ENCODE results near the gene SLIT3. TPM values are rescaled to one million over a fixed set of nuclear protein-coding genes. Genes with fewer than 3 reads are reported as not detected.

SLIT3 gene
- total and polyA plus RNA-seq, 2 experiments from 2014 or later, result 0.59 to 0.71 TPM

DNA sequence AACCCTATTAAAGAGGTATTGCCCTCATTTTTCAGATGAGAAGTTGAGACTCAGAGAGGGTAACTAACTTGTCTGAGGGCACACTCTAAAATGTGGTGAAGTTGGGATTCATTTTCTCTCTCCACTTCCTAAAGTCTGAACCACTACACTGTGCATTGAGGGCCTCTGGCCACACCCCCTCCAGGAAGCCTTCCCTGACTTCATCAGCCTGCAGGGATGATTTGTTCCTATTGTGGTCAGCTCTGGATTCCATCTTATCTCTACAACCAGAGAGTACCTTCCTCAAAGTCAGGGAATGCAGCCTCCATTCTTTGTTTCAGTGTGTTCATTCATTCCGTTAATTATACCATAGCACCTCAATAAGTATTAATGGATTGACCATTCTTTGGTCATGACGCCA, 365.8 kb downstream of the SLIT3 start:
- no peak for ATAC-seq
- no peak overlapping the region for H3K4me3 Mint-ChIP-seq
- H3K4me2 ChIP-seq, result no peak overlapping the region
- H3K9me3 Mint-ChIP-seq, result no peaks in the 10 kb centered on the region; the same call in 2 of the 3 replicates
- H3K4me3 ChIP-seq, result no peak overlapping the region
- no peak for DNase-seq (ENCODE audit: low spot score)
- H3K4me1 ChIP-seq (ENCODE audit: insufficient read depth), result peaks cover 10% of the 10 kb centered on the region; the same call in 1 of the 2 replicates
- H3K36me3 ChIP-seq (ENCODE audit: insufficient read depth), result no peaks in the 10 kb centered on the region
- H3K36me3 Mint-ChIP-seq (ENCODE audit: low read depth), result no peaks in the 10 kb centered on the region
- no peaks in the 10 kb centered on the region for H3K27me3 ChIP-seq (ENCODE audit: insufficient read depth)
- H3K4me1 Mint-ChIP-seq, result peaks cover 12% of the 10 kb centered on the region
- H3K27me3 Mint-ChIP-seq (ENCODE audit: insufficient read depth, low read depth, poor library complexity), result no peaks in the 10 kb centered on the region
- no peak overlapping the region for H3K27ac Mint-ChIP-seq
- H2AFZ ChIP-seq, result no peak overlapping the region
- no peaks in the 10 kb centered on the region for H4K20me1 ChIP-seq (replicated peaks; ENCODE audit: insufficient read depth)
- no peak for TF ChIP-seq ZNF114 (CRISPR knock-in tag; IDR thresholded peaks at IDR 0.05)
- TF ChIP-seq CTCF (conservative IDR thresholded peaks at IDR 0.05; ENCODE audit: low read depth in 2 of 2), result no peak
- no peak for TF ChIP-seq JUNB (IDR thresholded peaks at IDR 0.05; ENCODE audit: unreplicated experiment)
- no peak for TF ChIP-seq POLR2AphosphoS5 (IDR thresholded peaks at IDR 0.05; ENCODE audit: low read depth)
- H3K9me2 ChIP-seq (ENCODE audit: insufficient read depth), result no peaks in the 10 kb centered on the region
- H3K27ac ChIP-seq (ENCODE audit: low read depth), result no peak overlapping the region
- H3K79me2 ChIP-seq (replicated peaks; ENCODE audit: insufficient read depth), result no peaks in the 10 kb centered on the region
- H3F3A ChIP-seq (replicated peaks; ENCODE audit: low read depth), result no peaks in the 10 kb centered on the region

GRCh38 chr5:168934169-168934568, 366.8 kb downstream of the SLIT3 start:
- no peak overlapping the region for H3K4me3 Mint-ChIP-seq
- DNase-seq (ENCODE audit: low spot score), result no peak
- no peak overlapping the region for H3K4me2 ChIP-seq

More at GRCh38 chr5:168934169-168934568, 366.8 kb downstream of the SLIT3 start:
- Histone ChIP-seq H3K4me1 (ENCODE audit: insufficient read depth) (peaks cover 10% of the 10 kb centered on the region; the same call in 1 of the 2 replicates), H2AFZ (no peak overlapping the region), H3K27ac (ENCODE audit: low read depth) (no peak overlapping the region), H4K20me1 (replicated peaks; ENCODE audit: insufficient read depth) (no peaks in the 10 kb centered on the region), H3K27me3 (ENCODE audit: insufficient read depth) (no peaks in the 10 kb centered on the region), H3K79me2 (replicated peaks; ENCODE audit: insufficient read depth) (no peaks in the 10 kb centered on the region), H3K9me2 (ENCODE audit: insufficient read depth) (no peaks in the 10 kb centered on the region), H3K4me3 (no peak overlapping the region), H3K36me3 (ENCODE audit: insufficient read depth) (no peaks in the 10 kb centered on the region), H3F3A (replicated peaks; ENCODE audit: low read depth) (no peaks in the 10 kb centered on the region)
- ATAC-seq, result no peak
- H3K27me3 Mint-ChIP-seq (ENCODE audit: insufficient read depth, low read depth, poor library complexity), result no peaks in the 10 kb centered on the region
- H3K9me3 Mint-ChIP-seq, result no peaks in the 10 kb centered on the region; the same call in 2 of the 3 replicates
- H3K27ac Mint-ChIP-seq, result no peak overlapping the region
- TF ChIP-seq ZNF462 (CRISPR knock-in tag; IDR thresholded peaks at IDR 0.05), result no peak
- TF ChIP-seq POLR2AphosphoS5 (IDR thresholded peaks at IDR 0.05; ENCODE audit: low read depth), result no peak
- no peak for TF ChIP-seq CREB1 (CRISPR knock-in tag; IDR thresholded peaks at IDR 0.05; ENCODE audit: low read depth)
- TF ChIP-seq JUNB (IDR thresholded peaks at IDR 0.05; ENCODE audit: unreplicated experiment), result no peak
- no peak for TF ChIP-seq ETS1 (IDR thresholded peaks at IDR 0.05)
- TF ChIP-seq ZNF114 (CRISPR knock-in tag; IDR thresholded peaks at IDR 0.05), result no peak
- TF ChIP-seq EZH2 (IDR thresholded peaks at IDR 0.05; ENCODE audit: low read depth, unreplicated experiment), result no peak
- no peak for TF ChIP-seq STAT1 (IDR thresholded peaks at IDR 0.05; ENCODE audit: unreplicated experiment)
- H3K4me1 Mint-ChIP-seq, result peaks cover 12% of the 10 kb centered on the region
- H3K36me3 Mint-ChIP-seq (ENCODE audit: low read depth), result no peaks in the 10 kb centered on the region

Data from GM23338 (cell line).